Head of caudate nucleus (tissue), 42 donors: ENCODE results near the gene TRAPPC4.
"Not testable (repeated sequence)": the region's sequence is repeated elsewhere in the genome, so short reads cannot be mapped to it uniquely, and the experiment has no call there.

ENCODE experiments used
- DNase-seq, 42 donors: peaks; one replicate each; pipeline versions ENCODE4 v3.0.0 to v3.0.0-alpha.2; 2020 to 2021; ENCODE audit warnings: mixed read lengths in 7 of 42
- intact Hi-C: fragments of 100-400 bp; cut with DNase I; formaldehyde crosslinking; loops from one replicate; pipeline ENCODE4 v1.15.0; 2022

TRAPPC4 gene

GRCh38 chr11:119011476-119012053 lies 7.0 kb upstream of the TRAPPC4 start:
- DNase-seq = no peak
- intact Hi-C loops = no loop called here

GRCh38 chr11:119012629-119013170 lies 5.9 kb upstream of the TRAPPC4 start:
- intact Hi-C loops = no loop called here
- DNase-seq = no peak

GRCh38 chr11:119014209-119014924 lies 4.2 kb upstream of the TRAPPC4 start:
- intact Hi-C loops = no loop called here
- no peak for DNase-seq

GRCh38 chr11:119015054-119015611 lies 3.4 kb upstream of the TRAPPC4 start:
- DNase-seq = peak in 2 of 42 donors; percentile 20
- intact Hi-C loops = no loop called here

- no peak for DNase-seq
- intact Hi-C loops = no loop called here
Observed at GRCh38 chr11:119016216-119017009, 2.2 kb upstream of the TRAPPC4 start.

- intact Hi-C loops, DNase-seq: not testable (repeated sequence)
Observed at GRCh38 chr11:119017377-119017776, 1.2 kb upstream of the TRAPPC4 start.

- intact Hi-C loops = no loop called here
- no peak for DNase-seq
Observed at GRCh38 chr11:119019996-119020395, 1.4 kb downstream of the TRAPPC4 start.

- intact Hi-C loops = no loop called here
- DNase-seq = no peak
Observed at GRCh38 chr11:119021631-119022030, 3.1 kb downstream of the TRAPPC4 start.

GRCh38 chr11:119023741-119024140 lies 5.2 kb downstream of the TRAPPC4 start:
- intact Hi-C loops = no loop called here

GRCh38 chr11:119024430-119025098 lies 6.0 kb downstream of the TRAPPC4 start:
- no peak for DNase-seq
- intact Hi-C loops = no loop called here

More at GRCh38 chr11:119023741-119024140, 5.2 kb downstream of the TRAPPC4 start:
- no peak for DNase-seq

- intact Hi-C loops = no loop called here
- DNase-seq = no peak
Observed at GRCh38 chr11:119025099-119025473, 6.5 kb downstream of the TRAPPC4 start.

GRCh38 chr11:119025541-119025940 lies 7.0 kb downstream of the TRAPPC4 start:
- intact Hi-C loops = no loop called here
- DNase-seq = no peak

GRCh38 chr11:119025978-119026766 lies 7.6 kb downstream of the TRAPPC4 start:
- intact Hi-C loops = no loop called here
- DNase-seq = no peak

GRCh38 chr11:119026970-119027369 lies 8.4 kb downstream of the TRAPPC4 start:
- intact Hi-C loops = no loop called here
- DNase-seq = no peak

- no peak for DNase-seq
- intact Hi-C loops = no loop called here
Observed at GRCh38 chr11:119027561-119028345, 9.2 kb downstream of the TRAPPC4 start.

GRCh38 chr11:119028346-119029068 lies 9.9 kb downstream of the TRAPPC4 start:
- intact Hi-C loops = no loop called here

GRCh38 chr11:119029069-119029339 lies 10.4 kb downstream of the TRAPPC4 start:
- intact Hi-C loops = no loop called here
- DNase-seq = no peak

More at GRCh38 chr11:119028346-119029068, 9.9 kb downstream of the TRAPPC4 start:
- no peak for DNase-seq
